IMR-90 (cell line): Measurements from ENCODE around the gene RPL10A. TPM values are rescaled to one million over a fixed set of nuclear protein-coding genes. Genes with fewer than 3 reads are reported as not detected.

Experiments used
- ATAC-seq: fragments of 200-7000 bp; cut with Tn5 transposase; 2 replicates; pipeline ENCODE4 v1.9.1; 2020; ENCODE audit warnings: low read depth, mild to moderate bottlenecking, moderate library complexity
- BruUV-seq: library from RNA; stranded (reverse); fragments of 400-500 nt; replicated peaks from 2 replicates; lab custom pipeline; 2021; lab: Mats Ljungman, UMichigan
- CTCF ChIA-PET: fragments of 300-600 bp; formaldehyde crosslinking; extraction: SDS; loops from one replicate; lab custom pipeline; 2021; ENCODE audit warnings: antibody characterized with exemption; lab: Yijun Ruan, JAX
- POLR2A ChIA-PET: fragments of 300-600 bp; sonication (Branson Sonifier 250); formaldehyde crosslinking; loops from one replicate; lab custom pipeline; 2022; ENCODE audit warnings: antibody characterized with exemption; ENCODE audit not compliant: unreplicated experiment; lab: Charles Lee
- DNase-seq: peaks from one replicate; pipeline ENCODE4 v3.0.0; 2013
- H2AFZ ChIP-seq: replicated peaks from 2 replicates; pipeline ENCODE3; 2013; ENCODE audit warnings: low read length, mild to moderate bottlenecking; ENCODE audit not compliant: poor library complexity
- H2AK5ac ChIP-seq: 2 replicates; pipeline ENCODE4 v1.6.1; 2013; ENCODE audit warnings: low read depth, low read length, inconsistent platforms
- H2AK9ac ChIP-seq: replicated peaks from 2 replicates; pipeline ENCODE3; 2013; ENCODE audit warnings: mild to moderate bottlenecking, low read depth, low read length, moderate library complexity; ENCODE audit not compliant: poor library complexity
- H2BK120ac ChIP-seq: 2 replicates; pipeline ENCODE4 v1.6.1; 2013; ENCODE audit warnings: low read depth, low read length, inconsistent platforms
- H2BK15ac ChIP-seq: 3 replicates; pipeline ENCODE4 v1.6.1; 2013; ENCODE audit warnings: low read depth, low read length, inconsistent platforms
- H2BK20ac ChIP-seq: 2 replicates; pipeline ENCODE4 v1.6.1; 2013; ENCODE audit warnings: low read depth, mild to moderate bottlenecking, inconsistent platforms, low read length, moderate library complexity
- H2BK5ac ChIP-seq: 2 replicates; pipeline ENCODE4 v1.6.1; 2013; ENCODE audit warnings: mild to moderate bottlenecking, low read depth, low read length, inconsistent platforms; ENCODE audit not compliant: poor library complexity, severe bottlenecking
- H3K14ac ChIP-seq: replicated peaks from 2 replicates; pipeline ENCODE4 v1.6.1; 2013; ENCODE audit warnings: low read depth, low read length, inconsistent platforms
- H3K18ac ChIP-seq: 2 replicates; pipeline ENCODE4 v1.6.1; 2013; ENCODE audit warnings: low read depth, low read length, control low read depth
- H3K23ac ChIP-seq: 2 replicates; pipeline ENCODE4 v1.6.1; 2013; ENCODE audit warnings: low read depth, low read length, inconsistent platforms
- H3K27ac ChIP-seq: 2 replicates; pipeline ENCODE4 v1.5.1; 2013; ENCODE audit warnings: mild to moderate bottlenecking, control low read depth, low read length; ENCODE audit not compliant: insufficient read depth
- H3K27me3 ChIP-seq: 2 replicates; pipeline ENCODE4 v1.6.1; 2013; ENCODE audit warnings: low read length; ENCODE audit not compliant: control insufficient read depth, insufficient read depth
- H3K36me3 ChIP-seq: 2 replicates; pipeline ENCODE4 v1.6.1; 2013; ENCODE audit warnings: low read length, mixed read lengths; ENCODE audit not compliant: control insufficient read depth, insufficient read depth
- H3K4ac ChIP-seq: 2 replicates; pipeline ENCODE4 v1.6.1; 2013; ENCODE audit warnings: low read depth, low read length, inconsistent platforms
- H3K4me1 ChIP-seq: 2 replicates; pipeline ENCODE4 v1.6.1; 2013; ENCODE audit warnings: low read length, mixed read lengths; ENCODE audit not compliant: control insufficient read depth, insufficient read depth
- H3K4me2 ChIP-seq: 2 replicates; pipeline ENCODE4 v1.6.1; 2013; ENCODE audit warnings: low read depth, mild to moderate bottlenecking, control low read depth, low read length, moderate library complexity
- H3K4me3 ChIP-seq: 2 replicates; pipeline ENCODE4 v1.5.1; 2013; ENCODE audit warnings: low read depth, mild to moderate bottlenecking, control low read depth, low read length, moderate library complexity; ENCODE audit not compliant: insufficient read depth
- H3K56ac ChIP-seq: 2 replicates; pipeline ENCODE4 v1.6.1; 2013; ENCODE audit warnings: low read length, inconsistent platforms; ENCODE audit not compliant: insufficient read depth; ENCODE audit errors: extremely low read depth
- H3K79me1 ChIP-seq, 2 experiments: 2 replicates each; pipeline ENCODE4 v1.6.1; 2013; ENCODE audit warnings: low read length in 2 of 2, inconsistent platforms in 1 of 2, low read depth in 1 of 2
- H3K9ac ChIP-seq: 2 replicates; pipeline ENCODE4 v1.6.1; 2013; ENCODE audit warnings: low read depth, low read length, control low read depth
- H3K9me1 ChIP-seq: 2 replicates; pipeline ENCODE4 v1.6.1; 2013; ENCODE audit warnings: low read length, inconsistent platforms; ENCODE audit not compliant: insufficient read depth
- H3K9me3 ChIP-seq: 2 replicates; pipeline ENCODE4 v1.6.1; 2013; ENCODE audit warnings: low read length; ENCODE audit not compliant: control insufficient read depth, insufficient read depth
- H4K20me1 ChIP-seq: 2 replicates; pipeline ENCODE4 v1.6.1; 2013; ENCODE audit warnings: low read length, inconsistent platforms; ENCODE audit not compliant: insufficient read depth
- H4K5ac ChIP-seq: 2 replicates; pipeline ENCODE4 v1.6.1; 2013; ENCODE audit warnings: mild to moderate bottlenecking, low read depth, low read length, control low read depth
- H4K8ac ChIP-seq, 2 experiments: 2 replicates each; pipeline ENCODE4 v1.6.1; 2013; ENCODE audit warnings: low read depth in 2 of 2, low read length in 2 of 2, control low read depth in 1 of 2, inconsistent platforms in 1 of 2
- H4K91ac ChIP-seq: 2 replicates; pipeline ENCODE4 v1.6.1; 2013; ENCODE audit warnings: low read depth, low read length, inconsistent platforms; ENCODE audit not compliant: insufficient read depth
- BHLHE40 ChIP-seq: fragments of 150-350 bp; IDR thresholded peaks from 2 replicates; pipeline ENCODE4 v1.6.1; 2016; ENCODE audit warnings: mild to moderate bottlenecking, low read depth, low read length
- CHD1 ChIP-seq: IDR thresholded peaks from 2 replicates; pipeline ENCODE4 v1.6.1; 2012; ENCODE audit warnings: low read depth, low read length, improper control_type of control experiment
- CTCF ChIP-seq: conservative IDR thresholded peaks from 2 replicates; pipeline ENCODE4 v1.5.1; 2012; ENCODE audit warnings: mild to moderate bottlenecking, low read depth, low read length, improper control_type of control experiment
- ELK1 ChIP-seq: fragments of 150-350 bp; IDR thresholded peaks from 2 replicates; pipeline ENCODE4 v1.6.1; 2016; ENCODE audit warnings: low read depth, mild to moderate bottlenecking, low read length, moderate library complexity, borderline replicate concordance
- MAFK ChIP-seq: IDR thresholded peaks from 2 replicates; pipeline ENCODE4 v1.6.1; 2012; ENCODE audit warnings: low read depth, low read length, improper control_type of control experiment
- POLR2A ChIP-seq: IDR thresholded peaks from 2 replicates; pipeline ENCODE4 v1.6.1; 2012; ENCODE audit warnings: mild to moderate bottlenecking, low read depth, low read length
- SMC3 ChIP-seq: fragments of 150-350 bp; IDR thresholded peaks from 2 replicates; pipeline ENCODE4 v1.6.1; 2016; ENCODE audit warnings: low read depth, mild to moderate bottlenecking, antibody characterized with exemption, low read length, moderate library complexity
- WGBS, 2 experiments: methylation state at CpG; one replicate each; pipeline versions ENCODE4 v1.1.5 to v1.1.7; 2013; ENCODE audit warnings: missing lambda C conversion rate in 2 of 2; ENCODE audit not compliant: insufficient read length in 1 of 2; ENCODE audit errors: extremely low coverage in 2 of 2; 5-methylcytosine and 5-hydroxymethylcytosine counted together
- dilution Hi-C: fragments of 300-500 bp; cut with HindIII; formaldehyde crosslinking; loops from one replicate; pipeline ENCODE4 v1.14.3; 2018; ENCODE audit warnings: low sequenced_read_pairs; ENCODE audit not compliant: unreplicated experiment
- in situ Hi-C: fragments of 300-500 bp; cut with MboI; formaldehyde crosslinking; loops from 3 replicates; pipeline ENCODE4 v1.14.3; 2019; ENCODE audit warnings: low sequenced_read_pairs, inconsistent platforms, mixed read lengths
- intact Hi-C: fragments of 100-400 bp; cut with micrococcal nuclease; formaldehyde crosslinking; loops from 2 replicates; pipeline ENCODE4 v1.10.0; 2022
- polyA plus RNA-seq, 3 experiments: library from polyadenylated mRNA; depleted of rRNA; stranded (reverse); fragments of >200 nt; gene quantifications; 2 replicates each; pipeline ENCODE4 v1.2.3, GENCODE V29; 2012; ENCODE audit warnings: low replicate concordance in 1 of 3
- total RNA-seq: library from RNA; depleted of rRNA; stranded (reverse); fragments of >200 nt; gene quantifications from 2 replicates; pipeline ENCODE4 v1.2.3, GENCODE V29; 2012

The RPL10A gene
- total and polyA plus RNA-seq, 2 of the 4 experiments (the other 2 are of a cell fraction), result 2,310 to 3,153 TPM

- 100% methylated on average over 1 of the region's 3 CpGs; no CpG with 5 or more reads in 1 of the 2 experiments for WGBS, 2 experiments
- no peak overlapping the region for H3K14ac ChIP-seq
- no peak overlapping the region for H3K9ac ChIP-seq
- TF ChIP-seq MAFK, result no peak
- TF ChIP-seq POLR2A, result no peak
- TF ChIP-seq SMC3, result no peak
- TF ChIP-seq CHD1, result no peak
- no peak for TF ChIP-seq BHLHE40
- no peak for TF ChIP-seq CTCF
- TF ChIP-seq ELK1, result no peak
- no peaks in the 10 kb centered on the region for H3K9me3 ChIP-seq
- no peaks in the 10 kb centered on the region for H3K4me1 ChIP-seq
- H4K5ac ChIP-seq, result no peak overlapping the region
- in situ Hi-C loops (no loop called here), dilution Hi-C loops (no loop called here), intact Hi-C loops (no loop called here)
- no peaks in the 10 kb centered on the region for H4K20me1 ChIP-seq
- H2AK9ac ChIP-seq, result no peak overlapping the region
- H2BK15ac ChIP-seq, result peak overlapping the region; percentile 48; the same call in 1 of the 3 replicates
- H2BK120ac ChIP-seq, result no peak overlapping the region
- ATAC-seq (no peak), DNase-seq (no peak)
- CTCF ChIA-PET, result interaction anchor here (1.1 kb wide), 1 partner anchor 22 kb away, joined by 4 read pairs; no protein-coding TSS in a partner anchor
- H2BK5ac ChIP-seq, result no peak overlapping the region
- no peaks in the 10 kb centered on the region for H3K27me3 ChIP-seq
- peak overlapping the region; percentile 55 for H4K91ac ChIP-seq
- no peak overlapping the region for H4K8ac ChIP-seq
- H3K79me1 ChIP-seq, result no peaks in the 10 kb centered on the region
- POLR2A ChIA-PET, result no interaction called here
- no peak overlapping the region; the same call in 1 of the 2 replicates for H2BK20ac ChIP-seq
- no peak overlapping the region for H3K4me2 ChIP-seq
- no peak overlapping the region for H3K27ac ChIP-seq
- H2AK5ac ChIP-seq, result peak overlapping the region; percentile 53
- H3K9me1 ChIP-seq, result no peaks in the 10 kb centered on the region; the same call in 1 of the 2 replicates
- no peak overlapping the region for H3K18ac ChIP-seq
- H3K4ac ChIP-seq, result peak overlapping the region; percentile 55
- no peak overlapping the region for H3K56ac ChIP-seq
- H3K4me3 ChIP-seq, result no peak overlapping the region
- no peak overlapping the region for H3K23ac ChIP-seq
- H3K36me3 ChIP-seq, result no peaks in the 10 kb centered on the region
- no peak overlapping the region for H2AFZ ChIP-seq
- no TSS peak for BruUV-seq
Observed at GRCh38 chr6:35441205-35441604, 27.0 kb upstream of the RPL10A start.
